Tibial nerve (tissue), 4 donors: ENCODE measurements around the gene HAUS2. TPM values are rescaled to one million over a fixed set of nuclear protein-coding genes. Genes with fewer than 3 reads are reported as not detected.

Source experiments
- DNase-seq, 2 donors: peaks; one replicate each; pipeline ENCODE4 v3.0.0-alpha.2; 2019; ENCODE audit warnings: low spot score in 2 of 2
- H3K27ac ChIP-seq, 4 donors: fragments of 200-600 bp; sonication (generic) in 3 of 4; one replicate each; pipeline ENCODE4 v1.5.1; 2017 to 2019; ENCODE audit warnings: mild to moderate bottlenecking in 1 of 4
- H3K27me3 ChIP-seq, 2 donors: fragments of 200-600 bp; sonication (generic) in 1 of 2; one replicate each; pipeline versions ENCODE4 v1.5.1 to v1.6.0; 2017 to 2019
- H3K36me3 ChIP-seq, 3 donors: fragments of 200-600 bp; sonication (generic); one replicate each; pipeline ENCODE4 v1.5.1; 2018 to 2019
- H3K4me1 ChIP-seq, 4 donors: fragments of 200-600 bp; sonication (generic) in 3 of 4; one replicate each; pipeline ENCODE4 v1.5.1; 2017 to 2019
- H3K4me3 ChIP-seq, 4 donors: fragments of 200-600 bp; sonication (generic) in 3 of 4; one replicate each; pipeline ENCODE4 v1.5.1; 2017 to 2019; ENCODE audit warnings: mild to moderate bottlenecking in 1 of 4, moderate library complexity in 1 of 4
- H3K9me3 ChIP-seq, 4 donors: fragments of 200-600 bp; sonication (generic) in 3 of 4; one replicate each; pipeline ENCODE4 v1.5.1; 2017 to 2019
- EP300 ChIP-seq, 2 donors: sonication (generic); formaldehyde crosslinking; IDR thresholded peaks; one replicate each; pipeline ENCODE4 v1.6.1; 2017; ENCODE audit warnings: antibody characterized with exemption in 2 of 2, mild to moderate bottlenecking in 1 of 2
- POLR2A ChIP-seq, 2 donors: fragments of 450-650 bp; IDR thresholded peaks; one replicate each; pipeline ENCODE4 v1.6.1; 2017; ENCODE audit warnings: antibody characterized with exemption in 2 of 2, mild to moderate bottlenecking in 2 of 2, moderate library complexity in 2 of 2
- WGBS, 2 donors: methylation state at CpG; one replicate each; pipeline ENCODE4 v1.1.5; 2018; 5-methylcytosine and 5-hydroxymethylcytosine counted together
- total RNA-seq, 4 donors: library from RNA; depleted of rRNA; stranded (reverse); fragments of >200 nt; gene quantifications; one replicate each; pipeline ENCODE4 v1.1.0, GENCODE V29; 2016
- TF ChIP-seq, protein P1 (sequence below), 5 experiments: fragments of 200-600 bp in 3 of 5; fragments of 450-650 bp in 2 of 5; sonication (generic) in 3 of 5; IDR thresholded peaks; one replicate each; pipeline ENCODE4 v1.5.1; 2016 to 2019; ENCODE audit warnings: antibody characterized with exemption in 5 of 5, mild to moderate bottlenecking in 3 of 5, moderate library complexity in 2 of 5

HAUS2 gene
- total RNA-seq, 4 donors from 2014 or later, result 17.1 to 29.1 (median 24.2) TPM

DNA sequence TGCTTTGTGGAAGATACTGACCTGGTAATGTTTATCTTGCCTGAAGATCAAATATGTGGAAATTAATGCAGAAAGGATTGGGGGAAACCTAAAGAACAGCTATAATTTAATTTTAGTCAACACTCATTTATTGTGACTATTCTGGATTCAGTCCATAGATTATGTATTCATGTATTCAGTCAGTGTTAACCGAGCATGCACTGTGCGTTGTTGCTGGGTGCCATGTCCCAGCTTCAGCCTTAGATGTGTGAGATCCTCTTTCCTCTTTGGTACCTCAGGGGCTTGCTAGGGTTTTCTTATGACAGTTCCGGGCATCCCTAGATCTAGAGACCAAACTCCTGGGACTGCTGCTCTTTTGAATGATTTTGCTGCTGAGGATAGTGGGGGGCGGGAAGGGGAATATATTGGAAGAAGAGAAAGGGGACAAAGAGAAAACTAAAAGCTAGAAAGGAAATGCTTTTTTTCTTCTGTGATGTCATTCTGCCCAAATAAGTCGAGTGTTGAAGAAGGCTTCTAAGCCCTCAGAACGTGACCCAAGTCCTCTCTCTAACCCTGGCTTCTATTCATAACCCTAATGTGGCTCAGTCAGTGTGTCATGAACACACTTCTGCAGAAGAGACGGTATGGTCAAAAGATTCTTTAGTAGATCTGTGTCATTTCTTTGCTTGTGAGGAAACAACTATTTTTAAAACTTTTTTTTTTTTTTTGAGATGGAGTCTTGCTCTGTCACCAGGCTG lies 60.3 kb downstream of the HAUS2 start:
- no peaks in the 10 kb centered on the region for H3K27me3 ChIP-seq
- H3K27ac ChIP-seq, result peak overlapping the region in 2 of 4 donors; percentile 52 to 66
- no peak for DNase-seq
- peaks cover 0 to 8% (median 0%) of the 10 kb centered on the region in 3 donors for H3K36me3 ChIP-seq
- peaks cover 8 to 70% (median 26%) of the 10 kb centered on the region in 4 donors for H3K4me1 ChIP-seq
- 31 to 36% methylated on average over 7 of the region's 7 CpGs for WGBS, 2 donors
- TF ChIP-seq POLR2A (IDR thresholded peaks at IDR 0.05), result no peak
- TF ChIP-seq EP300 (IDR thresholded peaks at IDR 0.05), result no peak
- TF ChIP-seq, protein P1, sequence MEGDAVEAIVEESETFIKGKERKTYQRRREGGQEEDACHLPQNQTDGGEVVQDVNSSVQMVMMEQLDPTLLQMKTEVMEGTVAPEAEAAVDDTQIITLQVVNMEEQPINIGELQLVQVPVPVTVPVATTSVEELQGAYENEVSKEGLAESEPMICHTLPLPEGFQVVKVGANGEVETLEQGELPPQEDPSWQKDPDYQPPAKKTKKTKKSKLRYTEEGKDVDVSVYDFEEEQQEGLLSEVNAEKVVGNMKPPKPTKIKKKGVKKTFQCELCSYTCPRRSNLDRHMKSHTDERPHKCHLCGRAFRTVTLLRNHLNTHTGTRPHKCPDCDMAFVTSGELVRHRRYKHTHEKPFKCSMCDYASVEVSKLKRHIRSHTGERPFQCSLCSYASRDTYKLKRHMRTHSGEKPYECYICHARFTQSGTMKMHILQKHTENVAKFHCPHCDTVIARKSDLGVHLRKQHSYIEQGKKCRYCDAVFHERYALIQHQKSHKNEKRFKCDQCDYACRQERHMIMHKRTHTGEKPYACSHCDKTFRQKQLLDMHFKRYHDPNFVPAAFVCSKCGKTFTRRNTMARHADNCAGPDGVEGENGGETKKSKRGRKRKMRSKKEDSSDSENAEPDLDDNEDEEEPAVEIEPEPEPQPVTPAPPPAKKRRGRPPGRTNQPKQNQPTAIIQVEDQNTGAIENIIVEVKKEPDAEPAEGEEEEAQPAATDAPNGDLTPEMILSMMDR (IDR thresholded peaks at IDR 0.05), result no peak
- H3K4me3 ChIP-seq, result no peak overlapping the region
- no peaks in the 10 kb centered on the region for H3K9me3 ChIP-seq

DNA sequence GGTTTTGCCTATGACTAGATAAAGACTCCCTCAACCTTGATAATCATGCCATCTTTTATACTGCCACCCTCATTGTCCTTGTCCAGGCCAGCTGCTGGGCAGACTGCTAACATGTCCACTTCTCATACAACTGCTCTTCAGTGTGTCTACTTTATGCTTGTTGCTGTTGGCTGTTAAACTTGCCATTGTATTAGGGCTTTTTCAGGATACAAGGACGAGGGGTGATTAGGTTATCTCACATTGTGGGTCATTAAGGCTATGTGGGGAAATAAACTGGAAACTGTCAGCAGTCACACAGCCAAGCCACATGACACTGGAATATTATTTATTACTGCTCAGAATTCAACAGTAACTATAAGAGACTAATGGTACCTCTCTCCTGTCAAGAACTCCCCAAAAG lies 62.9 kb downstream of the HAUS2 start:
- peaks cover 0 to 62% (median 17%) of the 10 kb centered on the region in 4 donors for H3K4me1 ChIP-seq
- no peak overlapping the region for H3K27ac ChIP-seq
- no peaks in the 10 kb centered on the region for H3K9me3 ChIP-seq
- H3K4me3 ChIP-seq, result no peak overlapping the region
- peaks cover 0 to 4% (median 0%) of the 10 kb centered on the region in 3 donors for H3K36me3 ChIP-seq
- 46 to 52% methylated on average over 1 of the region's 1 CpG for WGBS, 2 donors
- no peak for DNase-seq
- no peaks in the 10 kb centered on the region for H3K27me3 ChIP-seq
- TF ChIP-seq EP300 (IDR thresholded peaks at IDR 0.05) (peak in 1 of 2 donors; percentile 21), POLR2A (IDR thresholded peaks at IDR 0.05) (no peak)
- TF ChIP-seq, protein P1 (IDR thresholded peaks at IDR 0.05), result no peak

DNA sequence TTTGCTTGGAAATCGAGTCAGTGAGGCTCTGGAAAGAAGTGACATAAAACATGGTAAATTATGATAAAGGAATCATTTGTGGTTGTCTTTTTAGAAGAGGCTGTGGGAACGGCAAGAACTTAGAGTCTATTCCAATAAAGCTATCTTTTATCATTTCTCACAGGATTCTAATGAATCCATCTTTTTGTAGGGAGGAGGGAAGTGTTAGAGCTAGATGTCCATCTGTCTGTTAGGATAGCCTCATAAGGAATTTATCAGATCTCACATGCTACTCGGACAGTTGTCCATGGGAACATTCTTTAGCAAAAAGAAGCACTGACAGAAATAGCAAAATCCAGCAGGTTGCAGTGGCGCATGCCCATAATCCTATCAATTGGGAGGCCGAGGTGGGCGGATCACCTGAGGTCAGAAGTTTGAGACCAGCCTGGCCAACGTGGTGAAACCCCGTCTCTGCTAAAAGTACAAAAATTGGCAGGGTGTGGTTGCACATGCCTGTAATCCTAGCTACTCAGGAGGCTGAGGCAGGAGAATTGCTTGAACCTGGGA lies 63.8 kb downstream of the HAUS2 start:
- WGBS, 2 donors, result 71 to 75% methylated on average over 8 of the region's 8 CpGs
- H3K4me1 ChIP-seq, result peaks cover 0 to 66% (median 17%) of the 10 kb centered on the region in 4 donors

DNA sequence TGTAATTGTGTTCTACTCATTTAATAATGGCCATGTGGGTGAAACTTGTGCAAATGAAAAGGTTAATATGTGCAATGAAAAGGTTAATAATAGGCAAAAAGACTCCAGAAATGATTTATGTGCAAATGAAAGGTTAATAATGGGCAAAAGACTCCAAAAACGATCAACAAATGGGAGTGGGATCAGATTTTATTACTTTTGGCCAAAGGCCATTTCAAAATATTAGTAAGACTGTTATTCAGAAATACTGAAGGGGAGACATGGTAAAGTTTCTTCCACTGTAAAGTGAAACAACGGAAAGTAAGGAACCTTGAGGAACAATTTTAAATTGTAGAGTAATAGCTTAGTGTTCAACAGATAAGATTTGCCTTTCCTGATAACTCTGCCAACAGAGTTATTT lies 67.5 kb downstream of the HAUS2 start:
- H3K27ac ChIP-seq, result peak overlapping the region in 2 of 4 donors; percentile 15 to 20
- H3K27me3 ChIP-seq, result no peaks in the 10 kb centered on the region
- DNase-seq, result no peak
- WGBS, 2 donors, result 16 to 20% methylated on average over 2 of the region's 2 CpGs
- H3K4me3 ChIP-seq, result no peak overlapping the region
- TF ChIP-seq POLR2A (IDR thresholded peaks at IDR 0.05), result no peak
- TF ChIP-seq, protein P1 (IDR thresholded peaks at IDR 0.05), result no peak
- no peak for TF ChIP-seq EP300 (IDR thresholded peaks at IDR 0.05)
- H3K9me3 ChIP-seq, result no peaks in the 10 kb centered on the region
- peaks cover 0 to 14% (median 0%) of the 10 kb centered on the region in 3 donors for H3K36me3 ChIP-seq
- peaks cover 0 to 37% (median 3%) of the 10 kb centered on the region in 4 donors for H3K4me1 ChIP-seq

More for the DNA sequence above, 63.8 kb downstream of the HAUS2 start:
- no peaks in the 10 kb centered on the region for H3K27me3 ChIP-seq
- no peak overlapping the region for H3K4me3 ChIP-seq
- DNase-seq, result no peak
- no peak for TF ChIP-seq POLR2A (IDR thresholded peaks at IDR 0.05)
- TF ChIP-seq, protein P1 (IDR thresholded peaks at IDR 0.05), result no peak
- no peak for TF ChIP-seq EP300 (IDR thresholded peaks at IDR 0.05)
- H3K36me3 ChIP-seq, result no peaks in the 10 kb centered on the region
- no peaks in the 10 kb centered on the region for H3K9me3 ChIP-seq
- H3K27ac ChIP-seq, result no peak overlapping the region

Other genes with a start within 250 kb of the HAUS2 start
- gene CAPN3, start 189.3 kb upstream of the HAUS2 start, total RNA-seq, result 10 to 100 TPM; 16.1 to 34.9 (median 30.7) TPM
- gene ZNF106, start 57.7 kb upstream of the HAUS2 start, total RNA-seq, result 10 to 100 TPM; 54.5 to 92.9 (median 63.9) TPM
- gene SNAP23, start 53.2 kb upstream of the HAUS2 start, total RNA-seq, result 10 to 100 TPM; 54.0 to 77.9 (median 64.0) TPM
- gene LRRC57, start within 50 bp of the HAUS2 start, total RNA-seq, result 10 to 100 TPM; 16.1 to 29.5 (median 21.6) TPM
- gene STARD9, start 26.8 kb downstream of the HAUS2 start, total RNA-seq, result 10 to 100 TPM; 66.6 to 95.1 (median 80.3) TPM
- 10 to 100 TPM; 14.0 to 25.5 (median 22.0) TPM for gene CDAN1, start 188.3 kb downstream of the HAUS2 start, total RNA-seq